K562 (cell line): ENCODE data around the gene DNAJC8. TPM values are rescaled to one million over a fixed set of nuclear protein-coding genes. Genes with fewer than 3 reads are reported as not detected.
A peak's percentile ranks its signal among the peaks of the same experiment; 100 is the strongest.

Source experiments
- CBX3 ChIP-seq, 2 experiments: IDR thresholded peaks; 1 replicate in 1 of 2; 2 replicates in 1 of 2; pipeline ENCODE4 v1.6.1; 2012; ENCODE audit warnings: inconsistent platforms in 2 of 2, low read length in 2 of 2, borderline replicate concordance in 1 of 2, control low read depth in 1 of 2
- DPF2 ChIP-seq: fragments of 450-650 bp; IDR thresholded peaks from 2 replicates; pipeline ENCODE4 v1.6.1; 2016
- E2F5 ChIP-seq: sonication (generic); formaldehyde crosslinking; IDR thresholded peaks from 2 replicates; pipeline ENCODE4 v1.8.0; 2022; ENCODE audit warnings: mild to moderate bottlenecking, missing genetic modification reagents
- E2F6 ChIP-seq, 2 experiments: IDR thresholded peaks; 2 replicates each; pipeline ENCODE4 v1.6.1; 2011; ENCODE audit warnings: borderline replicate concordance in 1 of 2, control low read depth in 1 of 2, low read depth in 1 of 2, low read length in 1 of 2, mild to moderate bottlenecking in 1 of 2, mixed read lengths in 1 of 2, moderate library complexity in 1 of 2; ENCODE audit not compliant: insufficient read depth in 1 of 2, insufficient read length in 1 of 2, poor library complexity in 1 of 2, severe bottlenecking in 1 of 2; ENCODE audit errors: extremely low read depth in 1 of 2
- ESRRA ChIP-seq: fragments of 450-650 bp; IDR thresholded peaks from 2 replicates; pipeline ENCODE4 v1.6.1; 2014; ENCODE audit warnings: low read depth, mild to moderate bottlenecking, moderate library complexity, borderline replicate concordance
- FIP1L1 ChIP-seq: fragments of 200-400 bp; formaldehyde crosslinking; IDR thresholded peaks from 2 replicates; pipeline ENCODE4 v1.6.1; 2018; ENCODE audit warnings: mild to moderate bottlenecking, low read depth, low read length; ENCODE audit not compliant: poor library complexity, severe bottlenecking
- HCFC1 ChIP-seq: IDR thresholded peaks from 2 replicates; pipeline ENCODE4 v1.6.1; 2012; ENCODE audit warnings: low read depth, low read length, improper control_type of control experiment
- HEY1 ChIP-seq: fragments of 250-450 bp; sonication (Bioruptor Pico); IDR thresholded peaks from 2 replicates; pipeline ENCODE4 v1.5.0; 2020; ENCODE audit warnings: mild to moderate bottlenecking, moderate library complexity, borderline replicate concordance
- MEIS2 ChIP-seq: fragments of 450-650 bp; IDR thresholded peaks from 2 replicates; pipeline ENCODE4 v1.6.1; 2014; ENCODE audit warnings: mild to moderate bottlenecking; ENCODE audit not compliant: partially characterized antibody
- MITF ChIP-seq: IDR thresholded peaks from 2 replicates; pipeline ENCODE4 v1.6.1; 2014; ENCODE audit warnings: antibody characterized with exemption
- MTA3 ChIP-seq: fragments of 450-650 bp; formaldehyde crosslinking; IDR thresholded peaks from 2 replicates; pipeline ENCODE4 v1.6.1; 2017; ENCODE audit warnings: mild to moderate bottlenecking, borderline replicate concordance
- NFXL1 ChIP-seq: fragments of 450-650 bp; formaldehyde crosslinking; IDR thresholded peaks from 2 replicates; pipeline ENCODE4 v1.4.0; 2021; ENCODE audit warnings: mild to moderate bottlenecking
- POLR2B ChIP-seq: fragments of 450-650 bp; IDR thresholded peaks from 2 replicates; pipeline ENCODE4 v1.6.1; 2018; ENCODE audit warnings: low read depth; ENCODE audit not compliant: partially characterized antibody
- SMAD3 ChIP-seq: fragments of 450-650 bp; formaldehyde crosslinking; conservative IDR thresholded peaks from 2 replicates; pipeline ENCODE4 v1.4.0; 2020; ENCODE audit warnings: mild to moderate bottlenecking
- TEAD4 ChIP-seq, 2 experiments: sonication (generic) in 1 of 2; formaldehyde crosslinking in 1 of 2; IDR thresholded peaks; 2 replicates each; pipeline versions ENCODE4 v1.6.1 to v1.8.0; 2012 to 2022; ENCODE audit warnings: borderline replicate concordance in 1 of 2, inconsistent platforms in 1 of 2, low read length in 1 of 2, mild to moderate bottlenecking in 1 of 2, missing genetic modification reagents in 1 of 2
- ZBTB34 ChIP-seq: fragments of 250-450 bp; sonication (Bioruptor Pico); IDR thresholded peaks from 2 replicates; pipeline ENCODE4 v1.8.0; 2021; ENCODE audit warnings: mild to moderate bottlenecking, moderate library complexity
- ZNF280B ChIP-seq: fragments of 250-450 bp; sonication (Bioruptor Pico); IDR thresholded peaks from 2 replicates; pipeline ENCODE4 v1.5.1; 2021; ENCODE audit warnings: mild to moderate bottlenecking
- ZNF384 ChIP-seq: IDR thresholded peaks from 2 replicates; pipeline ENCODE4 v1.6.1; 2012; ENCODE audit warnings: low read depth, low read length, improper control_type of control experiment
- ZNF584 ChIP-seq: fragments of 200-800 bp; sonication (Bioruptor generic); IDR thresholded peaks from 2 replicates; pipeline ENCODE4 v1.6.1; 2016; ENCODE audit warnings: low read depth, mild to moderate bottlenecking, missing genetic modification characterization, missing compliant biosample characterization
- ZNF589 ChIP-seq: fragments of 200-800 bp; sonication (Bioruptor generic); IDR thresholded peaks from 2 replicates; pipeline ENCODE4 v1.6.1; 2016; ENCODE audit warnings: low read depth, missing genetic modification characterization, missing compliant biosample characterization
- polyA plus RNA-seq, 8 experiments: library from polyadenylated mRNA; depleted of rRNA in 4 of 8; stranded (reverse) in 5 of 8; unstranded in 3 of 8; fragments of >200 nt; fragmentation: Nextera tagmentation in 2 of 8; fragmentation: Illumina TruSeq in 1 of 8; extraction: Ambion mirVana in 2 of 8; extraction: Trizol in 1 of 8; gene quantifications; 2 replicates each; pipeline versions ENCODE4 v1.2.1 to v1.2.3, GENCODE V29; 2011 to 2014; ENCODE audit warnings: inconsistent platforms in 1 of 8, missing spikeins in 1 of 8
- total RNA-seq, 7 experiments: library from RNA; depleted of rRNA in 6 of 7; stranded (reverse); fragments of >200 nt in 6 of 7; fragmentation: Illumina TruSeq in 2 of 7; extraction: Trizol in 2 of 7; gene quantifications; 2 replicates each; pipeline versions ENCODE4 v1.2.1 to v1.2.3, GENCODE V29; 2011 to 2021; ENCODE audit warnings: low replicate concordance in 1 of 7

The DNAJC8 gene
- total and polyA plus RNA-seq, 9 of the 15 experiments (the other 6 are each of a cell fraction or from before 2014, with no cell fraction given) = 143 to 508 (median 209) TPM

GRCh38 chr1:28259252-28259933 is 26.6 kb upstream of the DNAJC8 start, which contains the start of gene SESN2 (continued):
- TF ChIP-seq ESRRA = peak; percentile 51; the same call in 1 of the 2 replicates
- TF ChIP-seq SMAD3 = no peak
- peak; percentile 67; the same call in 1 of the 2 replicates for TF ChIP-seq TEAD4 (IDR thresholded peaks at IDR 0.05; ENCODE audit: low read length)
- TF ChIP-seq TEAD4 (CRISPR knock-in tag; IDR thresholded peaks at IDR 0.05; ENCODE audit: borderline replicate concordance) = peak; percentile 77; the same call in 1 of the 2 replicates
- peak in 1 of 2 experiments; percentile 49; a peak in 1 of 3 replicates for TF ChIP-seq CBX3 (IDR thresholded peaks at IDR 0.05; ENCODE audit: borderline replicate concordance in 1 of 2, low read length in 2 of 2)
- TF ChIP-seq MEIS2 = peak; percentile 93
- TF ChIP-seq FIP1L1 = peak; percentile 99
- 0 out of 2 replicates have a peak, but pooled peaks have one; percentile 10 for TF ChIP-seq ZNF584
- TF ChIP-seq E2F5 = 0 out of 2 replicates have a peak, but pooled peaks have one; percentile 54
- TF ChIP-seq ZNF589 (CRISPR knock-in tag) = peak; percentile 29; the same call in 1 of the 2 replicates
- no peak for TF ChIP-seq DPF2
- TF ChIP-seq HEY1 (CRISPR knock-in tag) = no peak
- TF ChIP-seq NFXL1 (CRISPR knock-in tag) = no peak
- peak in 1 of 2 experiments; percentile 29 for TF ChIP-seq E2F6 (IDR thresholded peaks at IDR 0.05; ENCODE audit: borderline replicate concordance in 1 of 2, extremely low read depth in 1 of 2, insufficient read depth in 1 of 2, insufficient read length in 1 of 2, low read depth in 1 of 2, low read length in 1 of 2, poor library complexity in 1 of 2, severe bottlenecking in 1 of 2)
- TF ChIP-seq MTA3 = peak; percentile 88; the same call in 1 of the 2 replicates
- peak; percentile 99 for TF ChIP-seq POLR2B
- TF ChIP-seq ZNF384 = 0 out of 2 replicates have a peak, but pooled peaks have one; percentile 31
- TF ChIP-seq HCFC1 = peak; percentile 98
- TF ChIP-seq ZNF280B (CRISPR knock-in tag) = no peak
- no peak for TF ChIP-seq ZBTB34 (CRISPR knock-in tag)
- TF ChIP-seq MITF = no peak
